HG03469 (cell line): ENCODE results near the gene ARHGEF17.

Experiments used
- ATAC-seq: cut with Tn5 transposase; IDR thresholded peaks from one replicate; pipeline ENCODE4 v1.9.1; 2021; ENCODE audit warnings: mild to moderate bottlenecking, moderate library complexity, moderate number of reproducible peaks; ENCODE audit not compliant: unreplicated experiment

Gene ARHGEF17

DNA sequence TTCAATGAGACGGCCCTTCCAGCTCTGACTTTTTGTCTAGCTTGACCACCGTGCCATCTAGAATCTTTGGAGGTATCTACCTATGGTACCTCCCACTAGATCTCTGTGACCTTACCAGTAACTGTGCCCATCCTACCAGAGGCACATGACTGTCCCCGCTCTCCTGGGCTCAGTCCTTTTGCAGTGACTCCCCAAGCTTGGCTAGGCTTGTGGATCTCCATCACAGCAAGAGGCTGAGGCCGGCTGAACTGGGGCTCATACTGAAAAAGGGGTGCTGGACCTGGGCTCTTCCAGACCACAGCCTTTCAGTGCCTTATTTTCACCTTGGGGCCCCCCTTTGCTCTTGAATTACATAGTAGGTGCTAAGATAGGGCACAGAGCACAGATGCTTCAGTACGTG lies 95.5 kb downstream of the ARHGEF17 start:
- ATAC-seq = no peak

DNA sequence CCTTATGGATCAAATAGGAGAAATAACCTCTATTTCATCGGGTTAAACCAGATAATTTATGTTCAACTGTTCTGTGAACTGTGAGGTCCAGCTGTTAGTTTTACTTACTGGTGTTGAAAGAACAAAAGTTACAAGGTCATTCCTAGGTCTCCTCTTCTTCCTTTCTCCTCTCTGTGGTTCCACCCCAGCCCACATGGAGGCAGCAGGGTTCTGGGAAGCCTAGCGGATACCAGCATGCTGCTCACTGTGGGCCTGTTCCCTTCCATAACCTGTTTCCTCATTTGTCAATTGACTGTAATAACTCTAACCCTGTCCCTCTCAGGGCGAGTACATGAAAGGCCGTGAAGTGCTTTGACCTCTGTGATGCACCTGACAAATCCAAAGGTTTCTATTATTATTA lies 96.0 kb downstream of the ARHGEF17 start:
- no peak for ATAC-seq

DNA sequence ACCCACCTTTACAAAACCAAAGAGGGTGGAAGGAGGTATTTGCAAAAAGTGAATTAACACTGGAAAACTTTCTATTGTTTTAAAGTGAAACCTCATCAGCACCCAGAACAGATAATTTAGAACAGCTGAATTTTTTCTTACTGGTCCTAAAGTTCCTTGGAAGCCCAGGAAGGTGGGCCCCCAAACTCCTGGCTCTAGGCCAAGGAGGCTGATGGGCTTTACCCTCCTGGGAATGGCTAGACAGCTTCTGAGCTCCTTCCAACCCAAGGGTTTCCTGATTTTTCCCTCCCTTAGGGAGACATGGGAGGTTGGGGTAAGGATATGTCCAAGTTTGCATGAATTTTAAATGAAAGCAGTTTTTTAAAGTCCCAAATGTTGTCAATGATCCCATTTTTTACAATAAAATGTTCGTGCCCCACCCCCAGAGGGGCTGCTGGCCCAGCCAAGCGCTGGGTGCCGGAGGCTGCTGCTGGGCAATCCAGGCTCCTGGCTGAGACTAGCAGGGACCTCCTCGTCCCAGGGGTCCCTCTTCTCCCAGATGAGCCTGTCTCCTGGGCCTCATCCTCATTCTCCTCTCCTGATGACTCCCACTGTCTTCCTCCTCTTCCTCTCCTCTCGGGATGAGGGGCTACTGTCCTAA lies 96.5 kb downstream of the ARHGEF17 start:
- ATAC-seq = no peak

DNA sequence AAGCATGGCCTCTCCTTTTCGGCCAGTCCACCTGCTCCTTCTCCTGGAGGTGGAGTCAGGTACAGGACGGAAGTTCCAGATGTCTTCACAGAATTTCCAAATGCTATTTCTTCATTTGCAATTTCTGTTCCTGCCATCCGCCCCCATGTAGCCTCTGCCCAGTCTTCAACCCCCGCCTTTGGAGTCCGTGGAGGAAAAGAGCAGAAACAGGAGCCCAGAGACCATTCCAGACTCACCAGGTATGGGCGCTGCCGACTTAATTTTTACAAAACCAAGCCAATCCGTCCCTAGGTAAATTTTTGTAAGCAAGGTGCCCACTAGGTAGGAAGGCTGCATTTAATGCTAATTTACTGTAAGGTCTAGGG lies 97.1 kb downstream of the ARHGEF17 start:
- ATAC-seq = no peak

DNA sequence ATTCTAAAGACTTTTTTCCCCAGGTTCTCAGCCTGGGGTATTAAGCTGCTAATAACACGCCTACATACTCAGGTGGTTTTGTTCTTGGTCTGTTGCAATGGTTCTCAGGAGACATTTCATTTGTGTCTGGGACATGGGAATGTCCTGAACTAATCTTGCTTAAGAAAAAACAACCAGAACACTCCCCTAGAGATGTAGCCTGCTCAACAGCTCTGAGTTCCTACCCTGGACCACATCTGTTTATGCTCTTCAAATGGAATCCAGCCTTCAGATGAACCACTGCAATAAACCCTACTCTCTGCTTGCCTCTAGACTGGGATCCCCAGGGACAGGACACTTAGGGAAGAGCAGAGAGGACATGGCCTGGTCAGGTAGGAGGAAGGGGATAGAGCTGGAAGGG lies 98.1 kb downstream of the ARHGEF17 start:
- ATAC-seq = no peak

DNA sequence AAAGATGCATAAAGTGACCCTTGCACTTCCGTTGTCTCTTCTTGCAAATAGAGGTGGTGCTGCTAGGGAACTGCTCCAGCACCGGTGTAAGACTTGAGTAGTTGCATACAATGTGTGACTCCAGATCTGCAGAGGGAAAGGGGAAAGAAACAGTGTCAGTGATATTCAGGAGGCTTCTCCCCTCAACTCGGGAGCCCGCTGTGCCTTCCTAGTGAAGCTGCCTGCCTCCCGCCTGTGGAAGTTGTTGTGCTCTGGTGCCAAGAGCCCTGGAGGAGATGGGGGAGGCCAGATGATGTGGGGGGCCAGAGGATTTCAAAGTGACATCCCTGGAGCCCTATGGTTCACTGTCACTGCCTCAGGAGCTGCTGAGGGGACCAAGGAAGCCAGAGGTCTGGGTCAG lies 98.5 kb downstream of the ARHGEF17 start:
- no peak for ATAC-seq

DNA sequence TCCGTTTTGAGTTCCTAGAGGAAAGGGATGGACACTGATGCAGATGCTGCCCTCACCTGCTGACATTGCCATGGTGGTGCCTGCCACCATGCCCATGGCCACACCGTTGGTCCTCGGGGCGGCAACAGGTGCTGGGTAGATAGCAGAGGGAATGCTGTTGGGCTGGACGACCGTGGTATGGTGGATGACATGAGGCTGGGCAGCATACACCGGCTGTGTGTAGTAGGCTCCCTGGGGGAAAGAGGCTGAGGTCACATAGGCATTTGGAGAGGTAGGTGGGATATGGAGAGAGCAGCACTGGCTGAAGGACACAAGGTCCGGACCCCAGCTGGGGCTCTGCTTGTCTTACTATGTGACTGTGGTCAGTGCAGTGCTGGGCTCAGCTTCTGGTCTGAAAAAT lies 101.4 kb downstream of the ARHGEF17 start:
- ATAC-seq = no peak

DNA sequence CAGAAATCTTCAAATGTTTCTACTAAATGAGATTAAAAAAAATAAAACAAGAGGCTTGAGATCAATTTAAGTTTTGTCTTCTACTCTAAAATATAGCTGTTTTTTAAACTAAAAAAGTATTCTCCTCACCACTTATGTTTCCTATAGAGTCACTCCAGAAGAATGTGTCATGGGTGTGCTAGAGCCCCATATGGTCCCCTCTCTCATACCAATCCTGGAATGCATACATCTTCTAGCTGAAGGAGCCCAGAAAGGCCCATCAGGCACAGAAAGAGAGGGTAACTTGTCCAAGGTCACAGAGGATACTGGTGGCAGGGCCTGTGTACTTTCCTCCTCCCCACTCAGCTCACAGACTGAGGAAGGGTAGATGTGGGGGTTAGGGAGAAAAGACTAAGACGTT lies 102.6 kb downstream of the ARHGEF17 start:
- ATAC-seq = no peak

DNA sequence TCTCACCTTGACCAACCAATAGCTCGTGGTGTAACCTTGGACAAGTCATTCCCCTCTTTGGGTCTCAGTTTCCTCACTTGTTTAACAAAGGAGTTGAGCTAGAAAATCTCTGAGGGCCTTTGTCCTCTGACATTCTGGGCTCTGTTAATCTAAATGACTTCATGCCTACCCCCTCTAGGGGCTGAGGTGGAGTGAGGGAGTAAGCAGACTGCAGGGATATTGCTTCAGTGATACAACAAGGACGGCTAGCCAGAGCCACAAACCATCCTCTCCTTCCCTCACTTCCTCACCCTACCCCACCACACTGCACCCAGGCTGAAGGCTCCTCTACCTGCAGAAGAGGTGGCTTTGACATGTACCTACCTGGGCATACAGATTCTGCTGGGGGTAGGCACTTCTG lies 103.0 kb downstream of the ARHGEF17 start:
- no peak for ATAC-seq

DNA sequence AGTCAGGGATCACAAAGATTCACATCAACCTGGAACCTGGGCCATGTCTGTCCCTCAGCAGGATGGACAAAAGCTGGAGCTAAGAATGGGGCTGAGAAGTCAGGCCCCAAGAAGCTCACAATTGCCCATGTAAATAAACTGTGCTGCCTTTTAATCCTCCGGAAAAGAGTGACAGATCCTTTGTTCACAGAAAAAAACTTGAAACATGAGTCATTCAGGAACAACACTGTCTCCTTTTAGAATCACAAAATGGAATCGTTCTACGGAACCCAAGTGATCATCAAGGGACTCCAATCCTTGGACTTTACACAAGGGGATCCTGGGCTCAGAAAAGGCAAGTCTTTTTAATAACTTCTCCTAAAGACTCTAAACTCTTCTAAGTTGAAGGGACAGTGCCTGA lies 104.2 kb downstream of the ARHGEF17 start:
- no peak for ATAC-seq

DNA sequence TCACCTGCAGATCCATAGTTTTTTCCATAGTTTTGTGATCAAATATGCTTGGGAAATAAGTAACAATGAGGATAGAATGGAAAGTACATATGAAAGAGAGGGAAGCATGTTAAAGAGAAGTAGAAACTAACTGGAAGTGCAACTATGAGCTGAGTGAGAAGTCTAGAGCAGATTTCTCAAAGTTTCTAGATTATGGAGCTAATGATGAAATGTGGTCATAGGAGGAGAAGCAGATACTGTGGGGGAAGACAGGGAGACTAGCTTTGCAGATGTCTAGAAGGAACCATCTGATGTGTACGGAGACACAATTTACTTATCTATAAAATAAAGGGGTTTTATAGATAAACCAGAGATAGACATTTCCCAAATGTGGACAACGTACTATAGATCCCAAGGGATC lies 105.2 kb downstream of the ARHGEF17 start:
- ATAC-seq = no peak

DNA sequence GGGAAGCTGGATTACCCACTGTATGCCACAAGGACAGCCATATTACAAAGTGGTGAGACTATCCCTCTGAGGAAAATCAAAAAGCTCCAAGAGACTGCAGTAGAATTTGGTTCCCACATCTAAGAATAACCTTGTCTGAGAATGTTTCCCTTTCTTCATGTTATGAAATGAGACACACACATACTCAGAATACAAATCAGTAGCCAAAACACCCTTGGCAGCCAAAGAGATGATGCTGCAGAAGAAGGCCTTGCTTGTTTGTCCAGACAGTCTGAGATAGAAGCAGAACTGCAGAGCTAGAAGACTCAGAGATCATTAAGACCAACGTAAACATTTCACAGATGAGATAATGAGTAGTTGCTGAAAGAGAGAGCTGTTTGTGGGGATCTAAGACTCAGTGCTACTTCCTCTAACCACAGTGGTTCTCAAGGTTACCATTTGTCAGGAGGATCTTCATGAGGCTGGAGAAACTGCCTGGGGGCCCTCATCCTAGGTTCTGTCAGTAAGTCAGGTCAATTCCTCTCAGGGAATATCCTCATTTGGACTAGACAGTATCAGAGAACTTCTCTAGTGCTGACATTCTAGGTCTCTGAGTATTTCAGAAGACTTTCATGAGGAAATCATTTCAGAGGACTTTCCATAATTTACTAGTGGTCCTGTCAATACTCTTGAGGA lies 107.0 kb downstream of the ARHGEF17 start:
- no peak for ATAC-seq

DNA sequence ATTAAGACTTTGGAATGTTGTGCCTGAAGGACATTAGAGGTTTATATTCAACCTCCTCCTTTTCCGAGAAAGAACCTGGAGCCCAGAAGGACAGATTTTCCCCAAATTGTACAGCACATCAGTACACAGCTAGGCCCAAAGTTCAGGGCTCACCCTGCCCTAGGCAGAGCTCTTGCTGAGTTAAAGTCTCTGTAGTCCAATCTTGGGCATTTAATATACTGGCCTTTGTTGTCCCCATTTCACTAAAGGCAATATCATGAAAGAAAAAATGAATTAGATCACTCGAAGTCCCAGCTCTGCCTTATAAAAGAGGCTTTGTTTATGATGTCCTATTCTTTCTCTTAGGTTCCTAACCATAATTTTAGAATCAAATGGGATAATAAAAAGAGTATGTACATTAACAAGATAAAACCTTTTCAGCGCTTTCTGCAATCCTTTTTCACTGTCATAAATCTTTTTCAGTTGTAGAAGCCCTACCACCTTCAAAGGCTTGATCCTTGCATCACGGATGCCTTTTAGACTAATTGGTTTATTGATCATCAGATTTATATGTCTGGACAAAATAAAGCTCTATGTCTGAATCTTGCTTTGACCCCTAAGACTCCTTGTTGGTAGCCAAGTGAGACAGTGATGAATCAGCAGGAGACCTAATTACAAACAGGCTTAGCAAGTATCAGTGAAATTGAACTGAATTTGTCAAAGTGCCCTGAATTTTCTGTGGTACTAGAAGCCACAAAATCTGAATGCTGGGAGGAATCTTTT lies 108.0 kb downstream of the ARHGEF17 start:
- ATAC-seq = no peak

DNA sequence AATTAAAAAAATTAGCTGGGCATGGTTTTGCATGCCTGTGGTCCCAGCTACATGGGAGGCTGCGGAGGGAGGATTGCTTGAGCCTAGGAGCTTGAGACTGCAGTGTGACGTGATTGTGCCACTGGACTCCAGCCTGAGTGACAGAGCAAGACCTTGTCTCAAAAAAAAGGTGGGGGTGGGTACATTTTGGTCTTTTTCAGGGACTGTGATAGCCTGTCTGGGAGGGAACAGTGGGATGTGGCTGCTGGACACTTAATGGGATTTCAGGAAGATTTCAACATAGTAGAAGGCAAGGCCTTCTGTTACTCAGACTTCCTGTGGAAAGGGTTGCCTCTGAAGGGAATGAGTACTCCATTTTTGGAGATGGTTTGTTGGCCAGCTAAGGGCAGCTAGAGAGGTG lies 108.7 kb downstream of the ARHGEF17 start:
- ATAC-seq = no peak
